DND-41 (cell line): Measurements from ENCODE around the gene THYN1.
"Not testable (repeated sequence)": the region's sequence is repeated elsewhere in the genome, so short reads cannot be mapped to it uniquely, and the experiment has no call there.

Experiments
- ATAC-seq: fragments of 200-7000 bp; cut with Tn5 transposase; 3 replicates; pipeline ENCODE4 v1.9.1; 2021; ENCODE audit warnings: low read depth; ENCODE audit not compliant: insufficient read depth
- DNase-seq: peaks from one replicate; pipeline ENCODE4 v3.0.0-alpha.2; 2020
- H2AFZ ChIP-seq: 2 replicates; pipeline ENCODE4 v1.6.0; 2012; ENCODE audit warnings: low read depth, low read length
- H3K27ac ChIP-seq: 2 replicates; pipeline ENCODE4 v1.5.1; 2012; ENCODE audit warnings: low read length, inconsistent platforms
- H3K27me3 ChIP-seq: fragments of 200-600 bp; sonication (generic); 2 replicates; pipeline ENCODE4 v1.6.0; 2012; ENCODE audit warnings: low read length, mild to moderate bottlenecking, inconsistent platforms; ENCODE audit not compliant: insufficient read depth, poor library complexity
- H3K36me3 ChIP-seq: 2 replicates; pipeline ENCODE4 v1.5.1; 2012; ENCODE audit warnings: low read length, inconsistent platforms; ENCODE audit not compliant: insufficient read depth
- H3K4me1 ChIP-seq: 2 replicates; pipeline ENCODE4 v1.5.1; 2012; ENCODE audit warnings: mild to moderate bottlenecking, low read length; ENCODE audit not compliant: insufficient read depth
- H3K4me2 ChIP-seq: 2 replicates; pipeline ENCODE4 v1.6.0; 2012; ENCODE audit warnings: mild to moderate bottlenecking, moderate library complexity, low read length, inconsistent platforms; ENCODE audit not compliant: insufficient read depth
- H3K4me3 ChIP-seq, 2 experiments: fragments of 200-600 bp in 1 of 2; shearing (Covaris generic) in 1 of 2; 2 replicates each; pipeline ENCODE4 v1.5.1; 2012 to 2016; ENCODE audit warnings: inconsistent platforms in 2 of 2, low read length in 2 of 2, mild to moderate bottlenecking in 2 of 2, low read depth in 1 of 2, moderate library complexity in 1 of 2
- H3K79me2 ChIP-seq: 2 replicates; pipeline ENCODE4 v1.6.0; 2012; ENCODE audit warnings: low read length, inconsistent platforms; ENCODE audit not compliant: insufficient read depth
- H3K9ac ChIP-seq: 2 replicates; pipeline ENCODE4 v1.6.0; 2012; ENCODE audit warnings: low read depth, mild to moderate bottlenecking, inconsistent platforms, low read length, moderate library complexity
- H3K9me3 ChIP-seq: 2 replicates; pipeline ENCODE4 v1.5.1; 2012; ENCODE audit warnings: low read length, moderate library complexity, mild to moderate bottlenecking, inconsistent platforms; ENCODE audit not compliant: insufficient read depth, severe bottlenecking
- H4K20me1 ChIP-seq: 2 replicates; pipeline ENCODE4 v1.6.0; 2012; ENCODE audit warnings: low read length; ENCODE audit not compliant: insufficient read depth
- CTCF ChIP-seq: IDR thresholded peaks from 2 replicates; pipeline ENCODE4 v1.5.1; 2012; ENCODE audit warnings: borderline replicate concordance, low read length, moderate library complexity, mild to moderate bottlenecking; ENCODE audit not compliant: poor library complexity, severe bottlenecking; ENCODE audit errors: extremely low read depth
- EZH2 ChIP-seq: IDR thresholded peaks from 3 replicates; pipeline ENCODE4 v1.6.1; 2012; ENCODE audit warnings: borderline replicate concordance, low read depth, mild to moderate bottlenecking, moderate library complexity, low read length, inconsistent platforms; ENCODE audit not compliant: severe bottlenecking

Gene THYN1

GRCh38 chr11:134283461-134284230 lies 30.5 kb upstream of the THYN1 start:
- Histone ChIP-seq H3K27me3 (no peaks in the 10 kb centered on the region), H3K27ac (no peak overlapping the region), H3K9me3 (no peaks in the 10 kb centered on the region), H4K20me1 (no peaks in the 10 kb centered on the region), H3K4me1 (no peaks in the 10 kb centered on the region; the same call in 1 of the 2 replicates), H3K4me2 (no peak overlapping the region), H3K79me2 (no peaks in the 10 kb centered on the region), H3K36me3 (peaks cover 4% of the 10 kb centered on the region; the same call in 1 of the 2 replicates), H3K4me3 (no peak overlapping the region), H2AFZ (no peak overlapping the region), H3K9ac (no peak overlapping the region)
- ATAC-seq (no peak), DNase-seq (no peak)
- TF ChIP-seq CTCF (no peak), EZH2 (no peak)

- Histone ChIP-seq H3K79me2 (no peaks in the 10 kb centered on the region), H2AFZ (no peak overlapping the region), H3K36me3 (peaks cover 4% of the 10 kb centered on the region; the same call in 1 of the 2 replicates), H3K27me3 (no peaks in the 10 kb centered on the region), H3K27ac (no peak overlapping the region), H3K4me3 (no peak overlapping the region), H3K4me1 (no peaks in the 10 kb centered on the region; the same call in 1 of the 2 replicates), H3K9me3 (no peaks in the 10 kb centered on the region), H3K9ac (no peak overlapping the region), H3K4me2 (no peak overlapping the region), H4K20me1 (no peaks in the 10 kb centered on the region)
- no peak for DNase-seq
- ATAC-seq, result no peak
- TF ChIP-seq EZH2, result no peak
- no peak for TF ChIP-seq CTCF
Observed at GRCh38 chr11:134282121-134283045, 29.2 kb upstream of the THYN1 start.

- not testable (repeated sequence) for H3K36me3 ChIP-seq, ATAC-seq, H3K4me1 ChIP-seq, H3K4me3 ChIP-seq, H3K27ac ChIP-seq, H3K27me3 ChIP-seq, H3K9me3 ChIP-seq, H3K9ac ChIP-seq, H3K79me2 ChIP-seq, H2AFZ ChIP-seq, H4K20me1 ChIP-seq, H3K4me2 ChIP-seq
- DNase-seq, result peak; percentile 1
Observed at GRCh38 chr11:134281635-134282034, 28.5 kb upstream of the THYN1 start.

- H3K4me2 ChIP-seq, result no peak overlapping the region
- H3K27me3 ChIP-seq, result no peaks in the 10 kb centered on the region
- H4K20me1 ChIP-seq, result no peaks in the 10 kb centered on the region
- no peak overlapping the region for H3K4me3 ChIP-seq
- no peak overlapping the region for H3K9ac ChIP-seq
- H3K4me1 ChIP-seq, result peaks cover 26% of the 10 kb centered on the region
- H3K79me2 ChIP-seq, result peaks cover 24% of the 10 kb centered on the region
- H2AFZ ChIP-seq, result no peak overlapping the region
- ATAC-seq (no peak), DNase-seq (peak; percentile 1)
- no peaks in the 10 kb centered on the region for H3K36me3 ChIP-seq
- TF ChIP-seq CTCF (no peak), EZH2 (no peak)
- H3K27ac ChIP-seq, result no peak overlapping the region
- H3K9me3 ChIP-seq, result no peaks in the 10 kb centered on the region
Observed at GRCh38 chr11:134278356-134278755, 25.2 kb upstream of the THYN1 start.
